HepG2 (cell line): ENCODE measurements around the gene CDH23.

Experiments used
- NKX3-1 ChIP-seq: sonication (generic); formaldehyde crosslinking; IDR thresholded peaks from 2 replicates; pipeline ENCODE4 v1.5.0; 2020; ENCODE audit warnings: missing genetic modification reagents
- ZNF10 ChIP-seq: sonication (generic); formaldehyde crosslinking; IDR thresholded peaks from 2 replicates; pipeline ENCODE4 v1.4.0; 2020; ENCODE audit warnings: mild to moderate bottlenecking, low read depth, missing genetic modification reagents, borderline replicate concordance
- ZNF841 ChIP-seq: sonication (generic); formaldehyde crosslinking; IDR thresholded peaks from 2 replicates; pipeline ENCODE4 v1.8.1; 2023; ENCODE audit warnings: missing genetic modification reagents, borderline replicate concordance
- TF ChIP-seq, protein P1 (sequence below): sonication (generic); formaldehyde crosslinking; IDR thresholded peaks from 2 replicates; pipeline ENCODE4 v1.5.0; 2020; ENCODE audit warnings: mild to moderate bottlenecking, missing genetic modification reagents, moderate library complexity

- TF ChIP-seq NKX3-1 (CRISPR knock-in tag), result no peak
- TF ChIP-seq, protein P1, sequence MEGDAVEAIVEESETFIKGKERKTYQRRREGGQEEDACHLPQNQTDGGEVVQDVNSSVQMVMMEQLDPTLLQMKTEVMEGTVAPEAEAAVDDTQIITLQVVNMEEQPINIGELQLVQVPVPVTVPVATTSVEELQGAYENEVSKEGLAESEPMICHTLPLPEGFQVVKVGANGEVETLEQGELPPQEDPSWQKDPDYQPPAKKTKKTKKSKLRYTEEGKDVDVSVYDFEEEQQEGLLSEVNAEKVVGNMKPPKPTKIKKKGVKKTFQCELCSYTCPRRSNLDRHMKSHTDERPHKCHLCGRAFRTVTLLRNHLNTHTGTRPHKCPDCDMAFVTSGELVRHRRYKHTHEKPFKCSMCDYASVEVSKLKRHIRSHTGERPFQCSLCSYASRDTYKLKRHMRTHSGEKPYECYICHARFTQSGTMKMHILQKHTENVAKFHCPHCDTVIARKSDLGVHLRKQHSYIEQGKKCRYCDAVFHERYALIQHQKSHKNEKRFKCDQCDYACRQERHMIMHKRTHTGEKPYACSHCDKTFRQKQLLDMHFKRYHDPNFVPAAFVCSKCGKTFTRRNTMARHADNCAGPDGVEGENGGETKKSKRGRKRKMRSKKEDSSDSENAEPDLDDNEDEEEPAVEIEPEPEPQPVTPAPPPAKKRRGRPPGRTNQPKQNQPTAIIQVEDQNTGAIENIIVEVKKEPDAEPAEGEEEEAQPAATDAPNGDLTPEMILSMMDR, result no peak
- TF ChIP-seq ZNF841, result no peak
- no peak for TF ChIP-seq ZNF10 (CRISPR knock-in tag)
Measured at GRCh38 chr10:71449026-71449425, 52.3 kb downstream of the CDH23 start.
